Body of pancreas (tissue), 4 donors: ENCODE measurements around the gene HAND1. TPM values are rescaled to one million over a fixed set of nuclear protein-coding genes. Genes with fewer than 3 reads are reported as not detected.
A peak's percentile ranks its signal among the peaks of the same experiment; 100 is the strongest.

Experiments used
- ATAC-seq: fragments of 150-250 bp; one replicate; pipeline ENCODE4 v1.9.1; 2016
- DNase-seq, 4 donors: peaks; one replicate each; pipeline ENCODE4 v3.0.0-alpha.2; 2019
- H3K27ac ChIP-seq, 4 donors: fragments of 200-600 bp; sonication (generic); 1 replicate in 3 of 4; 2 replicates in 1 of 4; pipeline versions ENCODE4 v1.5.1 to v1.6.1; 2016 to 2019; ENCODE audit warnings: mild to moderate bottlenecking in 1 of 4, mixed read lengths in 1 of 4, moderate library complexity in 1 of 4
- H3K27me3 ChIP-seq, 2 donors: fragments of 200-600 bp; sonication (generic); one replicate each; pipeline ENCODE4 v1.6.0; 2016; ENCODE audit warnings: mild to moderate bottlenecking in 1 of 2
- H3K36me3 ChIP-seq, 2 donors: fragments of 200-600 bp; sonication (generic); replicated peaks in 1 of 2; 2 replicates each; pipeline ENCODE4 v1.5.1; 2016; ENCODE audit warnings: low read depth in 2 of 2; ENCODE audit not compliant: insufficient read depth in 1 of 2
- H3K4me1 ChIP-seq: fragments of 200-600 bp; sonication (generic); one replicate; pipeline ENCODE4 v1.6.0; 2016
- H3K4me3 ChIP-seq, 2 donors: fragments of 200-600 bp; sonication (generic); 1 replicate in 1 of 2; 2 replicates in 1 of 2; pipeline ENCODE4 v1.5.1; 2016 to 2019
- H3K9me3 ChIP-seq, 3 donors: fragments of 200-600 bp; sonication (generic); 1 replicate in 2 of 3; 2 replicates in 1 of 3; pipeline ENCODE4 v1.5.1; 2016
- POLR2A ChIP-seq, 3 donors: fragments of 450-650 bp; IDR thresholded peaks; one replicate each; pipeline ENCODE4 v1.6.1; 2016; ENCODE audit warnings: antibody characterized with exemption in 3 of 3, mild to moderate bottlenecking in 2 of 3
- WGBS, 2 donors: methylation state at CpG; one replicate each; pipeline ENCODE4 v1.1.5; 2017; 5-methylcytosine and 5-hydroxymethylcytosine counted together
- intact Hi-C: fragments of 100-400 bp; cut with DNase I; formaldehyde crosslinking; loops from one replicate; pipeline ENCODE4 v1.15.1; 2023
- total RNA-seq, 2 donors: library from RNA; depleted of rRNA; stranded (reverse); fragments of >200 nt; gene quantifications; one replicate each; pipeline ENCODE4 v1.1.0, GENCODE V29; 2016
- TF ChIP-seq, protein P1 (sequence below), 7 experiments: fragments of 450-650 bp in 4 of 7; fragments of 200-600 bp in 3 of 7; sonication (generic) in 3 of 7; IDR thresholded peaks; one replicate each; pipeline ENCODE4 v1.5.1; 2016 to 2019; ENCODE audit warnings: antibody characterized with exemption in 7 of 7

The HAND1 gene
- not detected for total RNA-seq

DNA sequence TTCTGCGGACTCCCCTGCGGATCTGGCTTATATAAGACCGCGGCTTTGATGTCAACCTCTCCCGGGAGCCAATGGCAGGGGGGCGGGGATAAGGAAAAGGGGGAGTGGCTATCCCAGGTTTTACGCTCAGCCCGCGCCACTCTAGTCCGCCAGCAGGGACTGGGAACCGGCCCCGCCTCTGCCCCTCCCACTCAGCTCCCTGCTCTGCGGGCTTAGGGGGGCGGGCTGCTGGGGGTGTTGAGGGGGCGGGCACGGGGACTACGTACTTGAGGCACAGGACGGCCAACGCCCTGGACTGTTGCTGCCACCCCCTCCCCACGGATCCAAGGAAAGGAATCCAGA lies at the start of gene HAND1:
TSS of gene HAND1 (minus strand) at position 4 of the 342 bp plus-strand sequence. CDS start 219 bp downstream, outside the sequence.
- TF ChIP-seq POLR2A (IDR thresholded peaks at IDR 0.05): no peak
- TF ChIP-seq, protein P1, sequence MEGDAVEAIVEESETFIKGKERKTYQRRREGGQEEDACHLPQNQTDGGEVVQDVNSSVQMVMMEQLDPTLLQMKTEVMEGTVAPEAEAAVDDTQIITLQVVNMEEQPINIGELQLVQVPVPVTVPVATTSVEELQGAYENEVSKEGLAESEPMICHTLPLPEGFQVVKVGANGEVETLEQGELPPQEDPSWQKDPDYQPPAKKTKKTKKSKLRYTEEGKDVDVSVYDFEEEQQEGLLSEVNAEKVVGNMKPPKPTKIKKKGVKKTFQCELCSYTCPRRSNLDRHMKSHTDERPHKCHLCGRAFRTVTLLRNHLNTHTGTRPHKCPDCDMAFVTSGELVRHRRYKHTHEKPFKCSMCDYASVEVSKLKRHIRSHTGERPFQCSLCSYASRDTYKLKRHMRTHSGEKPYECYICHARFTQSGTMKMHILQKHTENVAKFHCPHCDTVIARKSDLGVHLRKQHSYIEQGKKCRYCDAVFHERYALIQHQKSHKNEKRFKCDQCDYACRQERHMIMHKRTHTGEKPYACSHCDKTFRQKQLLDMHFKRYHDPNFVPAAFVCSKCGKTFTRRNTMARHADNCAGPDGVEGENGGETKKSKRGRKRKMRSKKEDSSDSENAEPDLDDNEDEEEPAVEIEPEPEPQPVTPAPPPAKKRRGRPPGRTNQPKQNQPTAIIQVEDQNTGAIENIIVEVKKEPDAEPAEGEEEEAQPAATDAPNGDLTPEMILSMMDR (IDR thresholded peaks at IDR 0.05): peak in 1 of 7 experiments; percentile 18
- H3K4me3 ChIP-seq: no peak within 1 kb of the TSS
- H3K4me1 ChIP-seq: peaks cover 69% of the 10 kb centered on the region
- H3K27me3 ChIP-seq: peaks cover 0 to 93% of the 10 kb centered on the region in 2 donors
- H3K36me3 ChIP-seq: no peaks in the 10 kb centered on the region
- H3K9me3 ChIP-seq: no peaks in the 10 kb centered on the region
- no peak within 1 kb of the TSS for H3K27ac ChIP-seq
- DNase-seq (peak; percentile 55 to 80 (median 60)), ATAC-seq (peak; percentile 69)
- intact Hi-C loops: no loop called here
- 1 to 16% methylated on average over 5 to 20 of the region's 20 CpGs for WGBS, 2 donors

DNA sequence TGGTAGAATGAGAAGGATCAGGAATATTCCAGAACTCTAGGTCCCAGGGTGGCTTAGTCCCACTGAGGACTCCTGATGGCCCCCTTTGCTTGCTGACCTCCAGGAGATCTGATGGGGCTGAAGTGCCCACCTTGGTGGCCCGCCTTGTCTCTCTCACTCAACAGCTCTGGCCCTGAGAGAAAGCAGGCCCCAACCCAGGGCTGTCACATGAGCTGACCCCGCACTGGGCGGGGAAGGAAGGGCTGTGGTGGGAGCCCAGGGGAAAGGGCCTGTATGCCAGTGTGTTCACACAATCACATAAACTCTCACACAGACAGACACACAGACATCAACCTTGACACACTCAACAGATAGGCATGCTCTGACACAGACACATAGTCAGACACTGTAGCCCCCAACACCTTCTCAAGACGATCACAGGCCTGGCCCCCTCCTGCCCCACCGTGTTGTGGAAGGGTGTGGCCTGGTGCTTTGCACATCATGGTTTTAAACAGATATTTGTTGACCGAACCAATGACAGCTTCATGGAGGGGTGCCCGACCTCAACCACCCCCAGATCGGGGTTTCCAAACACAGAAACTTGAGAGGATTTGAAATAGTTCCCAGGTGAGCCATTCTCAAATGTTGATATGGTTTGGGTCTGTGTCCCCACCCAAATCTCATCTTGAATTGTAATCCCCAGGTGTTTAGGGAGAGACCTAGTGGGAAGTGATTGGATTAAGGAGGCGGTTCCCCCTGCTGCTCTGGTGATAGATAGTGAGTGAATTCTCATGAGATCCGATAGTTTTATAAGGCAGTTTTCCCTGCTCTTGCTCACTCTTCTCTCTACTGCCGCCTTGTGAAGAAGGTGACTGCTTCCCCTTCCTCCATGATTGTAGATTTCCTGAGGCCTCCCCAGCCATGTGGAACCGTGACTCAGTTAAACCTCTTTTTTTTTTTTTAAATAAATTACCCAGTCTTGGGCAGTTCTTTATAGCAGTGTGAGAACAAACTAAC lies 48.5 kb upstream of the HAND1 start:
- no peaks in the 10 kb centered on the region for H3K27me3 ChIP-seq
- DNase-seq (no peak), ATAC-seq (no peak)
- H3K36me3 ChIP-seq: no peaks in the 10 kb centered on the region
- no peak overlapping the region for H3K4me3 ChIP-seq
- WGBS, 2 donors: 76 to 81% methylated on average over 7 to 12 of the region's 12 CpGs
- no peak overlapping the region for H3K27ac ChIP-seq
- H3K9me3 ChIP-seq: no peaks in the 10 kb centered on the region
- intact Hi-C loops: no loop called here
- H3K4me1 ChIP-seq: no peaks in the 10 kb centered on the region
- TF ChIP-seq, protein P1 (IDR thresholded peaks at IDR 0.05): no peak
- no peak for TF ChIP-seq POLR2A (IDR thresholded peaks at IDR 0.05)

DNA sequence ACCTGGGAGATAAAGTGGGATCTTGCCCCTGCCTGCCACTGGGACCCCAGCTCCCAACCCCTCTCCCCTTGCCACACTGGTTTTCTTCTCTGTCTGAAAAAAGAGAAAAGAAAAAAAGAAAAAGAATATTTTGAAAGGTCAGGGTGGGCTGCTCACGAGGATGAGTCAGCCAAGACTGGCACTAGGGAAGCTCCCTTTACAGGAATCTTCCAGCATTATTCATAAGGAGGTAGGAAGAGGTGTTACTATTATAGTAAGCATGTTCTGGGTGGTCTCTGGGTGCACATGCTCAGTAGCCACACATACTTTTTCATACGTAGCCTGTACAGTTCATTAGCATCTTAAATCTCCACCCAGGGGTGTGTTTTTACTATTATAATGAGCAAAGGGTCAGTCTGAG lies 46.8 kb upstream of the HAND1 start:
- H3K9me3 ChIP-seq: no peaks in the 10 kb centered on the region
- peaks cover 4% of the 10 kb centered on the region for H3K4me1 ChIP-seq
- intact Hi-C loops: no loop called here
- no peaks in the 10 kb centered on the region for H3K27me3 ChIP-seq
- no peaks in the 10 kb centered on the region for H3K36me3 ChIP-seq
- WGBS, 2 donors: 70 to 74% methylated on average over 2 of the region's 2 CpGs
- no peak for DNase-seq
- no peak overlapping the region for H3K4me3 ChIP-seq
- no peak for ATAC-seq
- H3K27ac ChIP-seq: no peak overlapping the region
- TF ChIP-seq, protein P1 (IDR thresholded peaks at IDR 0.05): no peak
- TF ChIP-seq POLR2A (IDR thresholded peaks at IDR 0.05): no peak

- WGBS, 2 donors: 75 to 83% methylated on average over 4 of the region's 4 CpGs
Measured at GRCh38 chr5:154524181-154524580, 46.2 kb upstream of the HAND1 start.

More at GRCh38 chr5:154524181-154524580, 46.2 kb upstream of the HAND1 start:
- no peak overlapping the region for H3K4me3 ChIP-seq
- H3K4me1 ChIP-seq: peaks cover 4% of the 10 kb centered on the region
- no peak for TF ChIP-seq POLR2A (IDR thresholded peaks at IDR 0.05)
- TF ChIP-seq, protein P1 (IDR thresholded peaks at IDR 0.05): no peak
- DNase-seq: no peak
- no peaks in the 10 kb centered on the region for H3K36me3 ChIP-seq
- intact Hi-C loops: no loop called here
- no peaks in the 10 kb centered on the region for H3K9me3 ChIP-seq
- no peak for ATAC-seq
- H3K27me3 ChIP-seq: no peaks in the 10 kb centered on the region
- no peak overlapping the region for H3K27ac ChIP-seq
